H1 (cell line): Measurements from ENCODE around the gene LY6G5B. TPM values are rescaled to one million over a fixed set of nuclear protein-coding genes. Genes with fewer than 3 reads are reported as not detected.

ENCODE experiments used
- CTCF ChIA-PET: fragments of 300-600 bp; sonication (Branson Sonifier 250); formaldehyde crosslinking; loops from one replicate; lab custom pipeline; 2021; ENCODE audit not compliant: partially characterized antibody; lab: Charles Lee
- POLR2A ChIA-PET: fragments of 300-600 bp; sonication (Branson Sonifier 250); formaldehyde crosslinking; loops from one replicate; lab custom pipeline; 2021; ENCODE audit warnings: inconsistent platforms; ENCODE audit not compliant: partially characterized antibody; lab: Charles Lee
- DNase-seq, 2 experiments: peaks; one replicate each; pipeline versions ENCODE4 v3.0.0 to v3.0.0-alpha.2; 2010 to 2022; ENCODE audit warnings: low spot score in 2 of 2, low read depth in 1 of 2, mixed read lengths in 1 of 2
- FAIRE-seq: peaks from 2 replicates; lab custom pipeline; 2011; peaks lifted over from hg19 to GRCh38; lab: Jason Lieb, UNC
- H2AFZ ChIP-seq: 2 replicates; pipeline ENCODE4 v1.8.1; 2012; ENCODE audit warnings: low read length, inconsistent platforms
- H2AK5ac ChIP-seq: 2 replicates; pipeline ENCODE4 v1.6.1; 2013; ENCODE audit warnings: low read depth, low read length
- H2BK120ac ChIP-seq: replicated peaks from 2 replicates; pipeline ENCODE3; 2013; ENCODE audit warnings: low read depth, low read length, inconsistent platforms
- H2BK12ac ChIP-seq: 2 replicates; pipeline ENCODE4 v1.6.1; 2013; ENCODE audit warnings: low read depth, low read length
- H2BK15ac ChIP-seq: 2 replicates; pipeline ENCODE4 v1.6.1; 2013; ENCODE audit warnings: low read length
- H2BK20ac ChIP-seq: 2 replicates; pipeline ENCODE4 v1.6.1; 2013; ENCODE audit warnings: low read length
- H2BK5ac ChIP-seq: 2 replicates; pipeline ENCODE4 v1.6.1; 2013; ENCODE audit warnings: low read depth, low read length
- H3K14ac ChIP-seq: 2 replicates; pipeline ENCODE4 v1.6.1; 2013; ENCODE audit warnings: inconsistent platforms; ENCODE audit not compliant: insufficient read length
- H3K18ac ChIP-seq: 2 replicates; pipeline ENCODE4 v1.6.1; 2013; ENCODE audit warnings: low read length; ENCODE audit errors: extremely low read depth
- H3K23ac ChIP-seq: 2 replicates; pipeline ENCODE4 v1.6.1; 2013; ENCODE audit warnings: inconsistent platforms; ENCODE audit not compliant: insufficient read length
- H3K23me2 ChIP-seq: 2 replicates; pipeline ENCODE4 v1.6.1; 2013; ENCODE audit warnings: low read depth, low read length
- H3K27ac ChIP-seq: 2 replicates; pipeline ENCODE4 v1.6.1; 2011; ENCODE audit warnings: low read depth, low read length, inconsistent platforms
- H3K27me3 ChIP-seq, 4 experiments: replicated peaks in 1 of 4; 1 replicate in 1 of 4; 2 replicates in 3 of 4; pipeline versions ENCODE4 v1.6.1 to v1.8.1; 2011 to 2013; ENCODE audit warnings: low read length in 3 of 4, mild to moderate bottlenecking in 3 of 4, inconsistent platforms in 2 of 4, mixed read lengths in 2 of 4, moderate library complexity in 1 of 4; ENCODE audit not compliant: control insufficient read depth in 3 of 4, insufficient read depth in 3 of 4; ENCODE audit errors: extremely low read depth in 1 of 4
- H3K36me3 ChIP-seq, 4 experiments: 2 replicates each; pipeline versions ENCODE4 v1.6.1 to v1.8.1; 2011 to 2013; ENCODE audit warnings: mild to moderate bottlenecking in 4 of 4, low read length in 3 of 4, moderate library complexity in 2 of 4, control low read depth in 1 of 4, inconsistent platforms in 1 of 4; ENCODE audit not compliant: insufficient read depth in 4 of 4, control insufficient read depth in 2 of 4
- H3K4ac ChIP-seq: replicated peaks from 2 replicates; pipeline ENCODE3; 2013; ENCODE audit warnings: low read length, low read depth, mixed read lengths, inconsistent platforms; ENCODE audit not compliant: insufficient read length
- H3K4me1 ChIP-seq, 4 experiments: replicated peaks in 1 of 4; 1 replicate in 1 of 4; 2 replicates in 3 of 4; pipeline versions ENCODE4 v1.6.1 to v1.8.1; 2011 to 2013; ENCODE audit warnings: low read length in 3 of 4, inconsistent platforms in 2 of 4, mixed read lengths in 1 of 4; ENCODE audit not compliant: insufficient read depth in 4 of 4, control insufficient read depth in 3 of 4
- H3K4me2 ChIP-seq, 2 experiments: 2 replicates each; pipeline versions ENCODE4 v1.6.1 to v1.8.1; 2011 to 2013; ENCODE audit warnings: low read depth in 2 of 2, low read length in 2 of 2, control low read depth in 1 of 2, inconsistent platforms in 1 of 2, mild to moderate bottlenecking in 1 of 2; ENCODE audit not compliant: insufficient read depth in 1 of 2
- H3K4me3 ChIP-seq, 4 experiments: fragments of 200-600, 300-600 bp in 1 of 4; sonication (generic), shearing (Covaris generic), sonication (Bioruptor Twin) in 1 of 4; 2 replicates each; pipeline versions ENCODE4 v1.5.1 to v1.8.1; 2011 to 2016; ENCODE audit warnings: low read length in 4 of 4, low read depth in 3 of 4, control low read depth in 2 of 4, inconsistent platforms in 2 of 4, mild to moderate bottlenecking in 2 of 4, mixed read lengths in 1 of 4, moderate library complexity in 1 of 4; ENCODE audit not compliant: insufficient read depth in 2 of 4; ENCODE audit errors: extremely low read depth in 1 of 4
- H3K56ac ChIP-seq: replicated peaks from 2 replicates; pipeline ENCODE3; 2013; ENCODE audit warnings: low read depth, mild to moderate bottlenecking, mixed read lengths, low read length, inconsistent platforms; ENCODE audit not compliant: insufficient read length
- H3K79me1 ChIP-seq: 2 replicates; pipeline ENCODE4 v1.6.1; 2013; ENCODE audit warnings: low read depth, low read length, control low read depth
- H3K79me2 ChIP-seq, 2 experiments: 2 replicates each; pipeline versions ENCODE4 v1.6.1 to v1.8.1; 2012 to 2013; ENCODE audit warnings: low read length in 2 of 2, mild to moderate bottlenecking in 2 of 2, inconsistent platforms in 1 of 2; ENCODE audit not compliant: insufficient read depth in 2 of 2, control insufficient read depth in 1 of 2
- H3K9ac ChIP-seq, 4 experiments: replicated peaks in 1 of 4; 1 replicate in 1 of 4; 2 replicates in 3 of 4; pipeline versions ENCODE4 v1.6.1 to v1.8.1; 2011 to 2013; ENCODE audit warnings: low read depth in 3 of 4, low read length in 3 of 4, control low read depth in 2 of 4, mild to moderate bottlenecking in 2 of 4, moderate library complexity in 2 of 4, inconsistent platforms in 1 of 4; ENCODE audit errors: extremely low read depth in 1 of 4
- H3K9me3 ChIP-seq, 2 experiments: 2 replicates each; pipeline versions ENCODE4 v1.6.1 to v1.8.1; 2012 to 2013; ENCODE audit warnings: mild to moderate bottlenecking in 2 of 2, moderate library complexity in 2 of 2, control low read depth in 1 of 2, inconsistent platforms in 1 of 2, low read depth in 1 of 2, low read length in 1 of 2, mixed read lengths in 1 of 2; ENCODE audit not compliant: insufficient read depth in 2 of 2
- H4K20me1 ChIP-seq, 2 experiments: replicated peaks in 1 of 2; 2 replicates each; pipeline versions ENCODE3 to v1.8.1; 2011 to 2013; ENCODE audit warnings: inconsistent platforms in 2 of 2, low read length in 2 of 2, mild to moderate bottlenecking in 1 of 2; ENCODE audit not compliant: insufficient read depth in 2 of 2, control insufficient read depth in 1 of 2
- H4K5ac ChIP-seq: 2 replicates; pipeline ENCODE4 v1.6.1; 2013; ENCODE audit warnings: low read length, low read depth, mixed read lengths, inconsistent platforms; ENCODE audit not compliant: insufficient read length
- H4K8ac ChIP-seq: 2 replicates; pipeline ENCODE4 v1.8.0; 2013; ENCODE audit warnings: mild to moderate bottlenecking, moderate library complexity, low read length, inconsistent platforms; ENCODE audit not compliant: insufficient read depth; ENCODE audit errors: extremely low read depth
- H4K91ac ChIP-seq: replicated peaks from 2 replicates; pipeline ENCODE3; 2013; ENCODE audit warnings: low read length, mixed read lengths, inconsistent platforms; ENCODE audit not compliant: insufficient read length
- CHD2 ChIP-seq: IDR thresholded peaks from 2 replicates; pipeline ENCODE4 v1.6.1; 2012; ENCODE audit warnings: low read length, improper control_type of control experiment
- HDAC6 ChIP-seq: IDR thresholded peaks from one replicate; pipeline ENCODE4 v1.7.1; 2012; ENCODE audit warnings: low read depth, mild to moderate bottlenecking, inconsistent platforms, low read length, moderate library complexity
- MAFK ChIP-seq: IDR thresholded peaks from 2 replicates; pipeline ENCODE4 v1.6.1; 2012; ENCODE audit warnings: low read depth, mild to moderate bottlenecking, improper control_type of control experiment, low read length
- PHF8 ChIP-seq: fragments of 200-600 bp; sonication (generic); conservative IDR thresholded peaks from 2 replicates; pipeline ENCODE4 v1.7.1; 2012; ENCODE audit warnings: low read depth, mild to moderate bottlenecking, inconsistent platforms, low read length, moderate library complexity
- POLR2A ChIP-seq, 2 experiments: IDR thresholded peaks; 1 replicate in 1 of 2; 2 replicates in 1 of 2; pipeline ENCODE4 v1.6.1; 2011; ENCODE audit warnings: low read depth in 2 of 2, low read length in 2 of 2, mild to moderate bottlenecking in 2 of 2; ENCODE audit errors: control extremely low read depth in 1 of 2
- POU5F1 ChIP-seq: IDR thresholded peaks from 2 replicates; pipeline ENCODE4 v1.6.1; 2011; ENCODE audit warnings: low read depth, mild to moderate bottlenecking, low read length, moderate library complexity
- RFX5 ChIP-seq: IDR thresholded peaks from 2 replicates; pipeline ENCODE4 v1.6.1; 2011; ENCODE audit warnings: low read depth, low read length, improper control_type of control experiment, borderline replicate concordance
- SIRT6 ChIP-seq: IDR thresholded peaks from one replicate; pipeline ENCODE4 v1.7.1; 2012; ENCODE audit warnings: low read length, inconsistent platforms
- SP1 ChIP-seq: IDR thresholded peaks from 2 replicates; pipeline ENCODE4 v1.6.1; 2011; ENCODE audit warnings: low read depth, low read length
- SP2 ChIP-seq: IDR thresholded peaks from 2 replicates; pipeline ENCODE4 v1.6.1; 2012; ENCODE audit warnings: mild to moderate bottlenecking, low read length, inconsistent platforms
- ZNF274 ChIP-seq: IDR thresholded peaks from 2 replicates; pipeline ENCODE4 v1.7.0; 2012; ENCODE audit warnings: low read length, borderline replicate concordance; ENCODE audit errors: extremely low read depth
- WGBS, 2 experiments: shearing (Covaris generic) in 1 of 2; methylation state at CpG; one replicate each; pipeline versions ENCODE4 v1.1.6 to v1.1.7; 2013 to 2015; ENCODE audit warnings: low lambda C conversion rate in 2 of 2, mixed read lengths in 2 of 2, inconsistent platforms in 1 of 2, low coverage in 1 of 2, missing lambda C conversion rate in 1 of 2; ENCODE audit not compliant: insufficient replicate concordance in 2 of 2, insufficient coverage in 1 of 2, insufficient read length in 1 of 2; ENCODE audit errors: extremely low coverage in 1 of 2, missing lambda C conversion rate in 1 of 2; 5-methylcytosine and 5-hydroxymethylcytosine counted together
- polyA plus RNA-seq, 7 experiments: library from polyadenylated mRNA; depleted of rRNA in 3 of 7; stranded (reverse) in 5 of 7; unstranded in 2 of 7; fragments of >200 nt in 5 of 7; fragments of 200-250 nt in 2 of 7; gene quantifications; 1 replicate in 5 of 7; 2 replicates in 1 of 7; 4 replicates in 1 of 7; pipeline versions ENCODE4 v1.2.1 to v1.2.3, GENCODE V29; 2011 to 2013; ENCODE audit warnings: missing spikeins in 2 of 7, mixed read lengths in 2 of 7
- total RNA-seq: library from RNA; stranded (reverse); fragmentation: NEBNext Ultra II Directional; extraction: Animal tissue kit (Norgen Biotek cat#: 25700); gene quantifications from 2 replicates; pipeline ENCODE4 v1.2.1, GENCODE V29; 2021
- TF ChIP-seq, protein P1 (sequence below): IDR thresholded peaks from 2 replicates; pipeline ENCODE4 v1.6.1; 2012; ENCODE audit warnings: inconsistent platforms
- TF ChIP-seq, protein P2 (sequence below): IDR thresholded peaks from 2 replicates; pipeline ENCODE4 v1.6.1; 2011; ENCODE audit warnings: low read depth, mild to moderate bottlenecking, low read length; ENCODE audit not compliant: insufficient read depth

The LY6G5B gene
- total and polyA plus RNA-seq, 2 of the 8 experiments (the other 6 are each of a cell fraction or from before 2014, with no cell fraction given): 10.6 to 12.6 TPM

DNA sequence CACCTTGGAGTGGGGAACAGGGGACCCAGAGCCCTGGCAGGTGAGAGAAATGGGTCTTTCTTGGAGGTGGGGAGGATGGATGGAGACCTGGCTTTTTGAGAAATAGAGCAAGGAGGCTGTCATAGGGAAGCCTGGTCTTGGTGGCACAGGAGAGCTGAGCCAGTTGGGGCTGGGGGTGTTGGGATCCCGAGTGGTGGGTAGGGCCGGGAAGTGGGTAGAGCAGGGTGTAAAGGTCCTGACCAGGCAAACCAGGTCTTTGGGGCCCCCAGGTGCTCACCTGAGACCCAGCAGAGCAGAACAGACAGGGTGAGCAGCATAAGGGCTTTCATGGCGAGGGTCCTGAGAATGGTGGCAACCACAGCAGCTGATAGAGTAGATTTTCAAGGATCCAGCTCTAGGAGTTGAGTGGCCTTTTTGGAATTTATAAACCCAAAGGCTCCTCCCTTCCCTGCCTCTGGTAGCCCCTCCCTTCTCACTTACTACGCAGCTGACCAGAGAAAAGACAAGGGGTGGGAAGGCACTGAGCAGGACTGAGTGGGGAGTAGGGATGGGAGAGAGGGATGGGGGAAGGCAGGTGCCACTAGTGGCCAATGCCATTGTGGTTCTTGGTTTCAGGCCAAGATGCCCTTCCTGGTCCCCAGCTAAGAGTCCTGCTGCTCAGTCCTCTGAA, 51.7 kb downstream of the LY6G5B start, which contains the start of gene LY6G6C:
Gene LY6G6C (minus strand): TSS at position 396 of the 670 bp plus-strand sequence. CDS start 67 bp downstream, at position 329.
- H3K23ac ChIP-seq: no peak within 1 kb of the TSS
- H2BK15ac ChIP-seq: no peak within 1 kb of the TSS
- 84% methylated on average over 4 of the region's 4 CpGs; no CpG with 5 or more reads in 1 of the 2 experiments for WGBS, 2 experiments
- no peak within 1 kb of the TSS for H3K56ac ChIP-seq
- no peaks in the 10 kb centered on the region for H3K79me2 ChIP-seq
- H2AK5ac ChIP-seq: no peak within 1 kb of the TSS
- no peak within 1 kb of the TSS for H4K91ac ChIP-seq
- H3K27me3 ChIP-seq: no peaks in the 10 kb centered on the region
- no peak within 1 kb of the TSS for H2BK120ac ChIP-seq
- no peak within 1 kb of the TSS for H3K18ac ChIP-seq
- H3K27ac ChIP-seq: no peak within 1 kb of the TSS
- H2BK20ac ChIP-seq: no peak within 1 kb of the TSS
- no peak within 1 kb of the TSS for H3K4ac ChIP-seq
- no peak for FAIRE-seq
- peaks cover 0 to 16% (median 15%) of the 10 kb centered on the region in 4 experiments; a peak in 6 of 7 replicates for H3K4me1 ChIP-seq
- CTCF ChIA-PET: interaction anchor here (0.9 to 3.7 kb wide), 5 partner anchors 8 to 45 kb away, joined by 3 to 18 read pairs (median 4); no protein-coding TSS in a partner anchor
- no peak within 1 kb of the TSS for H4K8ac ChIP-seq
- no peaks in the 10 kb centered on the region for H4K20me1 ChIP-seq
- no peaks in the 10 kb centered on the region for H3K9me3 ChIP-seq
- no peak within 1 kb of the TSS for H3K9ac ChIP-seq
- POLR2A ChIA-PET: interaction anchor here (0.6 to 7.2 kb wide), 8 partner anchors 9 to 180 kb away, joined by 3 to 73 read pairs (median 4); partner anchors contain the start of genes ABHD16A, CLIC1, DDX39B and GPANK1
- no peak for DNase-seq
- no peaks in the 10 kb centered on the region for H3K79me1 ChIP-seq
- H3K4me2 ChIP-seq: no peak within 1 kb of the TSS
- H4K5ac ChIP-seq: no peak within 1 kb of the TSS
- no peak within 1 kb of the TSS for H3K4me3 ChIP-seq
- TF ChIP-seq POU5F1 (no peak), CHD2 (no peak), RFX5 (no peak), SIRT6 (no peak), PHF8 (no peak), SP2 (no peak), ZNF274 (no peak), MAFK (no peak), HDAC6 (no peak), POLR2A (IDR thresholded peaks at IDR 0.05; ENCODE audit: control extremely low read depth in 1 of 2, low read depth in 2 of 2, low read length in 2 of 2) (no peak), SP1 (no peak)
- TF ChIP-seq, protein P1, sequence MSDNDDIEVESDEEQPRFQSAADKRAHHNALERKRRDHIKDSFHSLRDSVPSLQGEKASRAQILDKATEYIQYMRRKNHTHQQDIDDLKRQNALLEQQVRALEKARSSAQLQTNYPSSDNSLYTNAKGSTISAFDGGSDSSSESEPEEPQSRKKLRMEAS: no peak
- TF ChIP-seq, protein P2, sequence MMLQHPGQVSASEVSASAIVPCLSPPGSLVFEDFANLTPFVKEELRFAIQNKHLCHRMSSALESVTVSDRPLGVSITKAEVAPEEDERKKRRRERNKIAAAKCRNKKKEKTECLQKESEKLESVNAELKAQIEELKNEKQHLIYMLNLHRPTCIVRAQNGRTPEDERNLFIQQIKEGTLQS: no peak
- no peak within 1 kb of the TSS for H2AFZ ChIP-seq
- H3K23me2 ChIP-seq: no peaks in the 10 kb centered on the region
- no peak within 1 kb of the TSS for H2BK5ac ChIP-seq
- H2BK12ac ChIP-seq: no peak within 1 kb of the TSS
- H3K14ac ChIP-seq: no peak within 1 kb of the TSS
- H3K36me3 ChIP-seq: peaks cover 0 to 3% (median 0%) of the 10 kb centered on the region in 4 experiments; a peak in 3 of 8 replicates
